IPS-NIHi7 (cell line): ENCODE results near the gene BOLA3.
A peak's percentile ranks its signal among the peaks of the same experiment; 100 is the strongest.
"Not testable (repeated sequence)": the region's sequence is repeated elsewhere in the genome, so short reads cannot be mapped to it uniquely, and the experiment has no call there.

Experiments used
- DNase-seq: peaks from one replicate; pipeline ENCODE4 v3.0.0; 2012; ENCODE audit warnings: mixed read lengths; ENCODE audit errors: extremely low spot score

Gene BOLA3, protein sequence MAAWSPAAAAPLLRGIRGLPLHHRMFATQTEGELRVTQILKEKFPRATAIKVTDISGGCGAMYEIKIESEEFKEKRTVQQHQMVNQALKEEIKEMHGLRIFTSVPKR

DNA sequence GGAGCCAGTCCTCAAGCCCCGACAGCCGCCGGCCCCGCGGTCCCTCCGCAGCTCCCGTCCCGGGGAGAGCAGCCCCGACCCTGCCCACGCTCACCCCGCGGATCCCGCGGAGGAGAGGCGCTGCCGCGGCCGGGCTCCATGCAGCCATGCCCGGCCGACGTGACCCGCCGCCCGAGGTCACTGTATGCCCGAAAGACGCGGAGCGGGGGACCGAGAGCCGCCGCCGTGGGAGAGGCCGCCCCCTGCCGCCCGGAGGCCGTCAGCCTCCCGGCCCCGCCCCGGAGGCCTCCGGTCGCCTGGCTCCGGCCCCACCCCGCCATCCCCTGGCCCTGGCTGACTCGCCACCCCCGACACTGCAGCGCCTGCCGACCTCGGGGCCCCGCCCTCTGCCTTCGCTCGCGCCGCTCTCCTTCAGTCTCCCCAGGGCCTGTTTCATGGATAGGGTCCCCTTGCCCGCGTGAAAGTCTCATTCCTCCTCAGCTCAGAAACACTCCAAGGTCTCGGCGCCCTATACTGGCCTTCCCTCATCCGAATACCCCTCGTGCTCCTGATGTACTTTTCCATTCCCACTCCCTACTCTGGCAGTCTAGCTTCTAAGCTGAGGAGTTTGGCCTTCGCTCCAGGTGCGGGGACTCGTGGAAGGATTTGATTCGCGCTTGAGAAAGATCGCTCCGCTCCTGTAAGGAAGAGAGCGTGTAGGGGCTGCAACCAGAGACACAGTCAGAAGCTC is at the start of gene BOLA3:
BOLA3 (minus strand) TSS at position 186 of the 730 bp plus-strand sequence; CDS start at position 148, 38 bp downstream.
- peak; percentile 99 for DNase-seq

DNA sequence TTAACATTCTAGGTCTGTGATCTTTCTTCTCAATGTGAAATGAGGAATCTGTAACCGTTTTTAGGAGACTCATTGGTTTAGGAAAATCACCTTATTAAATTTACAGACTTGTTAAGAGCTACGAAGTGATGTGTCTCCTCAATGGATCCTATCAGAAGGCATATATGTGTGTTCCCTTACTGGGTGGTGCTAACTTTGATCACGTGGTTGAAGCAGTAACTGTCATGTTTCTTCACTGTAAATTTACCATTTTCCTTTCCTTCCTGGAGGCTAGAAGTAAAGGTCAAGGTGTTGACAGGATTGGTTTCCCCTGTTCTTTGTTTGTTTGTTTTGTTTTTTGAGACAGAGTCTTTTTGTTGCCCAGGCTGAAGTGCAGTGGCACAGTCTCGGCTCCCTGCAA is 49.3 kb upstream of the BOLA3 start:
- no peak for DNase-seq

DNA sequence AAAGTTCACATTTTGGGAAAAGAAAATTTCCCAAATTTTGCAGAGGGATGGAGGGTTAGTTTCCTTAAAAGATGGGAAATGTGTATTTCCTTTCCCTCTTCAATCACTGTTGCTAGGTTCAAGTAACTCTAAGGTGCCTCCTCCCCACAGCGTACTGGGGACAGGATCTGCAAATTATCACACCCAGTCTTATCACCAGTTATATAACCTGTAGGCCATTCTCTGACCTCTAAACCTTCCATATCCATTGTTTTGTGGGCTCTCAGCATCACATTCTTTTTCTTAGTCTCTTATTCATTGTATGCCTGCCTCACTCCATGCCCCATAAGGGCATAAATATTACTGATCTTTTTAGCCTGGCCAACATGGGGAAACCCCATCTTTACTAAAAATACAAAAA is 47.1 kb upstream of the BOLA3 start:
- DNase-seq, result no peak

DNA sequence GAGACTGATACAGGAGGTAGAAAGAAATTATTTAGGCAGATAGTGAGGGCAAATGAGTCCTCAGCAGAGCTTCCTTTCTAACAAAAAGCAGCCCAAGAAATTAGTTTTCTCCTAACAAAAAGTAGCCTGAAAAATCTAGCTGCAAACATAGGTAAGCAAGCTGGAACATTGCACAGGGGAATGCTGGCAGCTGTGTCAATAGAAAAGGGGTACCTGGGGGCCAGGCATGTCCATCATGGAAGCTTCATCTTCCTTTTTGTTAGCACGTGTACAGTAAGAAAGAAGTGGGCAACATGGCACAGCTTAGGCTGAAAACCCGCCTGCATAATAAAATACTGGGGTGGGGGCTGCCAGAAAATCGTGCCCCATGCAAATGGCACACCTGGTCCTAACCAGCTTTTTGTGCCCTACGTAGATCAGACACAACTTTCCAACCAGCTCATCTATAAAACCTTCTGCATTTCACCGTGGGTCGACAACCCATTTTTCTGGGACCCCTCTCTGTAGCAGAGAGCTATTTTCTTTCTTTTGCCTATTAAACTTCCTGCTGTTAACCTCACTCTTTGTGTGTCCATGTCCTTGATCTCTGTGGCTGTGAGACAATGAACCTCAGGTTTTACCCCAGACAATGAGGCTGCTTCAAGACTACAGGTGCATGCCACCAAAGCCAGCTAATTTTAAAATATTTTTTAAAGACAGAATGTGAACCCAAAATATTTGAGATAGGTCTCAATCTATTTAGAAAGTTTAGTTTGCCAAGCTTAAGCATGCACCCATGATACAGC is 44.1 kb upstream of the BOLA3 start:
- no peak for DNase-seq

DNA sequence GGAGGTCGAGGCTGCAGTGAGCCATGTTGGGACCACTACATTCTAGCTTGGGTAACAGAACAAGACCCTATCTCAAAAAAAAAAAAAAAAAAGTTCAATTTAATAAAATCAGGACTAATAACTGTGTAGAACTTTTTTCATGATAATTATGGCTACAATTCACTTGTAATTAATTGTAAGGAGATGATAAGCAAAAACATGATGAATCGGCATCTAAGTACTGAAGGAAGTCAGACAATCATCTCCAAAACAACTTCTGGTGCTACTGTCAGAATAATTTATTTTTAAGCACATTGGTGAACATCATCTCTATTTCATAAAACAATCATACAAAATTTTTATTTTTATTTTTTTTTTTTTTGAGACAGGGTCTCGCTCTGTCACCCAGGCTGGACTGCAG is 41.0 kb upstream of the BOLA3 start:
- no peak for DNase-seq

DNA sequence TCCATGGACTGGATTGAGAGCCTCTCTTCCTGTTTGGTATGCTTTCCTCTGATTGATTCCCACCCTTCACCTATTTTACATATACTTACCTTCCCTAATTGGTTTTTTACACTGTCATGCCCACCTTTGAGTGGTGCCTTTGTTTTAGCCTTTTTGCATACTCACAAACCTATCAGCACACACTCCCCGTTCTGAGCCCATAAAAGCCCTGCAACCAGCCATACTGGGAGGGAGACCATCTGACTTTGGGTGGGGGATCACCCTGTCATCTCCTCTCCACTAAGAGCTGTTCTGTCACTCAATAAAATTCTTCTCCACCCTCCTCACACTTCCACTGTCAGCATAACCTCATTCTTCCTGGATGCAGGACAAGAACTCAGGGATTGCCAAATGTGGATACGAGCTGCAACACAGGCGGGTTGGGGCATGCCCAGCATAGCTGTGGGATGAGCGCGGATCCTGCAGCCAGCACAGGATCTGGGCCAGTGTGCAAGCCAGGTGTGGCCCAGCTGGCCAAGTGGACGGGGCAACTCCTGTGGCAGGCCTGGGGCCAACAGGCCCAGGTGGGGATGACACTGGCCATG is 40.4 kb upstream of the BOLA3 start:
- no peak for DNase-seq

DNA sequence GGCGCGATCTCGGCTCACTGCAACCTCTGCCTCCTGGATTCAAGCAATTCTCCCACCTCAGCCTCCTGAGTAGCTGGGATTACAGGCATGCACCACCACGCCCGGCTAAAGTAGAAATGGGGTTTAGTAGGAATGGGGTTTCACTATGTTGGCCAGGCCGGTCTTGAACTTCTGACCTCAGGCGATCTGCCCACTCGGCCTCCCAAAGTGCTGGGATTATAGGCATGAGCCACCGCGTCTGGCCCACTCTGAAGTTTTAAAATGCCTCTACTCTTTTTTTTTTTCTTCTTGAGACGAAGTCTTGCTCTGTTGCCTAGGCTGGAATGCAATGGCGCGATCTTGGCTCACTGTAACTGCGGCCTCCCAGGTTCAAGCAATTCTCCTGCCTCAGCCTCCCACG is 39.0 kb upstream of the BOLA3 start:
- not testable (repeated sequence) for DNase-seq

DNA sequence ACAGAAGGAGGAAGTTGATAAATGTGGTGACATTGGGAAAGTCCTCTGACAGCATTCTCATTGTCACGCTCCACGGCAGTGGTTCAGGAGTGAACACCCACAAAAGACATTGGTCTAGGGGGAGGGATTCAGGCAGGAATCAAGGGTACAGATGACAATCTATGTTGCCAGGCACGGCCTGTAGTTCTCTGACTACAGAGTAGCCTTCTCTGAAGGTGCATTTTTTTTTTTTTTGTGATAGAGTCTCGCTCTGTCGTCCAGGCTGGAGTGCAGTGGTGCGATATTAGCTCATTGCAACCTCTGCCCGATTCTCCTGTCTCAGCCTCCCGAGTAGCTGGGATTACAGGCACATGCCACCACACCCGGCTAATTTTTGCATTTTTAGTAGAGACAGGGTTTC is 38.3 kb upstream of the BOLA3 start:
- no peak for DNase-seq

DNA sequence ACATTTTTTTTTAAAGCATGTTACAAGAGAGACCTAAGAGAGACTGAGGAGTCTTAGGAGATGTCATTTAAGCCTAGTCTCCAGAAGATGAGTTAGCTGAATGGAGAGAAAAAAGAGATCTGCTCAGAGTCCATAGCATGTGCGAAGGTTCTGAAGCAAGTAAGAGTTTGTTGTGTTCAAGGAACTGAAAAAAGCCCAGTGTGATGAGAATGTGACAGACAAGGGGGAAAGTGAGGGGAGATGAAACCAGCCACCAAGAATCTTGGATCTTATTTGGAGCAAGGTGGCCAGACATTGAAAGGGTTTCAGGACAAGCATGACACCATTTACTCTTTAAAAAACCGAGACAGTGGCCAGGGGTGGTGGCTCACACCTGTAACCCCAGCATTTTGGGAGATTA is 36.2 kb upstream of the BOLA3 start:
- no peak for DNase-seq

DNA sequence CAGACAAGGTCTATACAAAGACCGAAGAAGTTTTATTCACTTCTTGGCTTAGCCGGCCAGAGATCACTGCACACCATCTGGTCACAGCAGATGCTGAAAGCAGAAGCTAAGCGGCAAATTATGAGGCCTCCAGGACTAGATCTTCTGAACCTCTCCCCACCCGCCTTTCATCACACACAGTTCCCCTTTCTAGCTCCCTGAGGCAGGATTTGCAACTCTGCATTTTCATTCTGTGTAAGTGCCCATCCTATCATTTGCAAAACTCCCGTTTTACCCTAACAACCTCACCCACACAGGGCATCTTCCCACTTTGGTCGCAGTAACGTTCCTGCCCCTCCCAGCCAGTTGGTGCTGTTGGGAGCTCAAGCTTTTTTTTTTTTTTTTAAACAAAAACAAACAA is 34.0 kb upstream of the BOLA3 start:
- DNase-seq, result no peak

DNA sequence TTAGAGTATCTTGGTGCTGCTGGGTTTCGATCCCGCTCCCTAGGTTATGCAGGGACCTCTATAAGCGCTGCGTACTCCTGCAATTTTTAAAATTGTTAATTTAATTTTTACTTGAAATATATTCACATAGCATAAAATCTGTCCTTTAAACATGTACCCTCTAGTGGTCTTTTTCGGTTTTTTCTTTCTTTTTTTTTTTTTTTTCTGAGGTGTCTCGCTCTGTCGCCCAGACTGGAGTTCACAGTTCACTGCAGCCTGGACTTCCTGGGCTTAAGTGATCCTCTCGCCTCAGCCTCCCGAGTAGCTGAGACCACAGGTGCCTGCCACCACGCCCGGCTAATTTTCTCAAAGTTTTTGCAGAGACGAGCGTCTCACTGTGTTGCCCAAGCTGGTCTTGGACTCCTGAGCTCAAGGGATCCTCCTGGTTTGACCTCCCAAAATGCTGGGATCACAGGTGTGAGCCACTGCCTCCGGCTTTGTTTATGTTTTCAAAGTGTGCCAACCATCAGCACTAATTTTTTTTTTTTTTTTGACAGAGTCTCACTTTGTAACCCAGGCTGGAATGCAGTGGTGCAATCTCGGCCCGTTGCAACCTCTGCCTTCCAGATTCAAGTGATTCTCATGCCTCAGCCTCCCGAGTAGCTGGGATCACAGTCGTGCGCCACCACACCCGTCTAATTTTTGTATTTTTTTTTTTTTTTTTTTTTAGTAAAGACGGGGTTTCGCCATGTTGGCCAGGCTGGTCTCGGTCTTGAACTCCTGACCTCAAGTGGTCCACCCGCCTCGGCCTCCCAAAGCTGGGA is 31.6 kb upstream of the BOLA3 start:
- no peak for DNase-seq

DNA sequence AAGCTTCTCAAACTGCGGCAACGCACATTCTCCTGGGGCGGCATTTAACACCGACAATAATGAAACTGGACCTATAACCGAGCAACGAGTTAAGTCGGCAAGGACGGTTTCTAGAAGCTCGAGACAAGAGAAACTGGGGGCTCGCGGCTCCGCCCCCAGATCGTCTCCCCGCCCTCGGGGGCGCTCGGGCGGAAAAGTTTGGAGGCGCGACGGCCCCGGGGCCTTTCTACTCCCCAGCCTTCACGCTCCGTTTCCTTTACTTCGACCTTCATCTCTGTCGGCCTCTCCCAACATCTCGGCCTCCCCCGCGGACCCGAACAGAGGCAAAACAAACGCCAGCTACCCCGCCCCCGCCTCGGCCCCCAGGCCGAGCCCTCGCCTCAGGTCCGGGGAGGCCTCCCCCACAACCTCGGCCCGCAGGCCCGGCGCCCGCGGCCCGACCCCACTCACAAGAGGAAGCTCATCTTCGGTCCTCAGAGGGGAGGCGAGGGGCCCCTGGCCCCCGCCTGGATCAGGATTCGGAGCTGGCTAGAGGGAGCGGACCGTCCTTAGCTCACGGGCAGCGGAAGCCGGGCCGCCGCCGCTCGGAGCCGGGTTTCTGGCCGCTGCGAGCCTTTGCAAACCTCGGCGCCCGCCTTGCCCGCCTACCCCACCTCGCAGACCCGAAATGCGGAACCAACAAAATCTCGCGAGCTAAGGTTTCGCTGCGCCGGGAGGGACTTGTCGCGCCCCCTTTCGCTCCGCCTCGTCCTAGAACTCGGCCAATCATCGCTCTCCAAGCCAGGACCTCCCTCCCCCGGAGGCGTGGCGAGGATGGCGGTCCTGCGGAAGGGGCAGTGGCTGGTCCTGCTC is 30.7 kb upstream of the BOLA3 start, which contains the start of gene MOB1A:
MOB1A (minus strand) TSS at position 669 of the 852 bp plus-strand sequence; CDS start at position 464, 205 bp downstream.
- peak; percentile 99 for DNase-seq

DNA sequence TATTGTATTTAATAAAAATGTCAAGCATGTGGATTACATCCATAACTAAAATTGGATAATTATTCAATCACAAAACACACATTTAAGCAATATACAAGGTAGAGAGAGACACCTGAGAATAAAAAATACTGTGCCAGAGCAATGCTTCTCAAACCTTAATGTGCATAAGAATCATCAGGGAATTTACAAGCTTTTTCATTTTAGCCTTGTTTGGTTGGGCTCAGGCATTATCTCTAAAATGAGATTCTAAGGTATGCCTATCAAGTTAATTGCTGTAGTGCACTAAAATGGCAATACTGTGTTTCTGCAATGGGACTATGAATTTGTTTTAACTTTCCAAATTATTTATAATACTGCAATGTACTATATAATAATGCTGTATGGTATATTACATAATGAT is 30.0 kb upstream of the BOLA3 start:
- no peak for DNase-seq

DNA sequence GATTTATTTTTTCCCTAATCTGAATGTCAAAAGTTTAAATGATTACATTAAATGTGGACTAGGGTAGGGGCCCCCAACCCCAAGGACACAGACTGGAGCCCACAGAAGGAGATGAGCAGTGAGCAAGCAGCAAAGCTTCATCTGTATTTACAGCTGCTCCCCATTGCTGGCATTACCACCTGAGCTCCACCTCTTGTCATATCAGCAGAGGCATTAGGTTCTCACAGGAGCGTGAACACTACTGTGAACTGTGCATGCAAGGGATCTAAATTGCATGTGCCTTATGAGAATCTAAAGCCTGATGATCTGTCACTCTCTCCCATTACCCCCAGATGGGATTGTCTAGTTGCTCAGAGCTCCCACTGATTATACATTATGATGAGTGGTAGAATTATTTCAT is 27.2 kb upstream of the BOLA3 start:
- no peak for DNase-seq

DNA sequence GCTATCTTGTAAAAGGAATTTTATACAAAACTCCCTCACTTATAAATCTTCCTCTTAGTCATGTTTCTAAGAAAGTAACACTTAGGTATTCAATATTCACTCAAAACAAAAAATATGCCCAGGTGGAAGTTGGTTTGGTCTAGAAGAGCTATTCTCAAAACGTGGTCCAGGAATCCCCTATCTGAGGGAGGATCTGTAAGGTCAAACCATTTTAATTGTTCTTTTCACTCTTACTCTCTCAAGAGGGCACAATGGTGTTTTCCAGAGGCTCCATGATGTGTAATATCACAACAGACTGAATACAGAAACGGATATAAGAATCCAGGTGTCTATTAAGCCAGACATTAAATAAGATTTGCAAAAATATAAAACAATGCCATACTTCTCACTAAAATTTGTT is 21.0 kb upstream of the BOLA3 start:
- no peak for DNase-seq

DNA sequence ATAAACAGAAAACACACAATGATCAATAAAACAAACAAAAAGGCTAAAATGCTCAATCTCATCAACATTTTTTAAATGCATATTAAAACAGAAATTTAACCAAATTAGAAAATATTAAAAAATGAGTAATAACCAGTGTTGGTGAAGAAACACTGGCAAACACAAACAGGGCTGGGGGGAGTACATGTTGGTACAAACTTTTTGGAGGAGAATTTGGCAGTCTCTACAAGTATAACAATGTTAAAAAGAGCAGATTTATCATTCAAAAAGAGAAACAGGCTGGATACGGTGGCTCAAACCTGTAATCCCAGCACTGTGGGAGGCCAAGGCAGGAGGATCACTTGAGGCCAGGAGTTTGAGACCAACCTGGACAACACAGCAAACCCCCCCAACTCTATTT is 17.0 kb upstream of the BOLA3 start:
- DNase-seq, result no peak

DNA sequence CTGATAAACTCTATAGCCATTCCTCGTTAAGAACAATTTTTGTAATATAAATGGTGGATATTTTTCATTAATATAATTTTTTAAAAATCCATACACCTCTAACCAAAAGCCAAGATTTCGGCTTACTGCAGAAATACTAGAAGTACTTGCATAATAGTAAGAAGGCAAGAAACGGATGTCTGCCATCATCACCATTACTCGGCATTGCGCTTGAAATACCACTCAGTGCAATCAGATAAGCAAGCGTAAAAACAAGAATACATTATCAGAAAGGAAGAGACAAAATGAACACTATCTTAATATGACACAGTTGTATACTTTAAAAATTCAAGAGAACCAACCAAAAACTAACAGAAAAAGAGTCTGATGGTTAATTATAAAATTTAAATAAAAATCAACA is 15.2 kb upstream of the BOLA3 start:
- no peak for DNase-seq

DNA sequence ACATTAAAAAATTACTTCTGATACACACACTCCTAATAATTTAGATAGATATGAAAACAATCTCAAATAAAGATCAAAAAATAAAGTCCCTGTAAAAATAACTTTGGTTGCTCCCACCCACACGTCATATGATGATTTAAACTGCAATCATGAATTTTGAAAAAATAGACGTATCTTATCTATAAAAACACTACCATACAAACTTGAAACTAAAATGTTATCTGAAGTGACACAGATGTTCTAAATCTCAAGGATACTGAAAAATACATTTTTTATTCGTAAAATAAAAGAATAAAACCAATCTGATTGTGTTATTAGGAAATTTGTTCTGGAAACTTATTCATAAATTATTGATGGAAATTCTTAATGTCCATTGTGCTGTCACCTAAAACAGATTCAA is 8.1 kb upstream of the BOLA3 start:
- DNase-seq, result no peak

DNA sequence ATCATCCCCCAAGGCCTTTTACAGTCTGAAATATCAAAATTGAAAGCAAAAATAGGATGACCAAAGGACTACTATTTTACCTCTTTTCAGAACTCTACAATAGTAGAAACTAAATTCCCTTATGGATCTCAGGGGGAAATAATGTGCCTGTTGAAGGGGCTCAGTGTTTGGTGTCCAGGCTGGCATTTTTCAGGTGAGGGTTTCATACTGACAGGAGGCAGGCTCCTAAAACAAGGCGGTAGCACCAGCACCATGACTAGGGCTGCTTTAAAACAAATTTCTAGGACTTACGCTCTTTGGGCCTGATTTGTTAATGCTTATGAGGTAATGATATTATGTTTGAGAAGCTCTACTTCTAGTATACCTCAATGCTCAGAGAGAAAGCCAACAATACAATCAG is 5.2 kb upstream of the BOLA3 start:
- no peak for DNase-seq

DNA sequence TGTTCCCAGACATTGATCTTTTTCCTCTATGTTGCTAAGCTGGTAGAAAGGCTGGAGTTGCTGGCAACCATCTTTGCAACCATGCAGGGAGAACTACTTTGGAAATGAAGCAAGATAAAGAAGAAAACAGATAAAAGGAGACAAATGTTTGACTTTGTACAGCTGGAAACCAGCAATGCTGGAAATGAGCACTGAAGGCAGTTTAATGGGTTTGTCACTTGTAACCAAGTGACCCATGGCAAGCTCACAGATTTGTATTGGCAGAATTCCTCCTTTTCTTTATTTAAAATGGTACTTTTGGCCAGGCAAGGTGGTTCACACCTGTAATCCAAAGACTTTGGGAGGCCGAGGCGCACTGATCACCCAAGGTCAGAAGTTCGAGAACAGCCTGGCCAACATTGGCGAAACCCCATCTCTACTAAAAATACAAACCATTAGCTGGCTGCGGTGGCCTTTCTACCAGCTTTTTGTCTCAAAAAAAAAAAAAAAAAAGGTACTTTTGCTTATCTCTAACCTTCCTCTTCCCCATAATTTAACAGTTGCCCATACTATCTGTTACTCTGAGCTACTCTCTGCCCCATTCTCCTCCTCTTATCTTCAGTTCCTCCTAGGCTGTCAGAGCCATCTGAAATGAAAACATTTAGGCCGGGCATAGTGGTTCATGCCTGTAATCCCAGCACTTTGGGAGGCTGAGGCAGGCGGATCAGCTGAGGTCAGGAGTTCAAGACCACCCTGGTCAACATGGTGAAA is 2.0 kb upstream of the BOLA3 start:
- DNase-seq, result no peak
